ENCODE data around the gene ZNF526.

GRCh38 chr19:42253245-42254088 lies 33.4 kb downstream of the ZNF526 start:
- no peak for TF ChIP-seq CTCF (IDR thresholded peaks at IDR 0.05; ENCODE audit: poor library complexity)
- no peak for TF ChIP-seq EZH2phosphoT487 (IDR thresholded peaks at IDR 0.05; ENCODE audit: low read depth, severe bottlenecking, unreplicated experiment)
- no peak for TF ChIP-seq EZH2 (IDR thresholded peaks at IDR 0.05; ENCODE audit: borderline replicate concordance)

All from hepatocyte (in vitro differentiated cells).